Choroid plexus epithelial cell (primary cell): ENCODE data around the gene MUL1.
"Not testable (repeated sequence)": the region's sequence is repeated elsewhere in the genome, so short reads cannot be mapped to it uniquely, and the experiment has no call there.

Source experiments
- DNase-seq: peaks from one replicate; pipeline ENCODE4 v3.0.0-alpha.2; 2010; ENCODE audit warnings: low read depth
- H3K4me3 ChIP-seq: 2 replicates; pipeline ENCODE4 v1.5.1; 2011; ENCODE audit warnings: low read depth, mild to moderate bottlenecking, control low read depth, low read length, moderate library complexity
- TF ChIP-seq, protein P1 (sequence below): conservative IDR thresholded peaks from 2 replicates; pipeline ENCODE4 v1.5.1; 2011; ENCODE audit warnings: low read depth, mild to moderate bottlenecking, control low read depth, inconsistent platforms, low read length, moderate library complexity

Gene MUL1

DNA sequence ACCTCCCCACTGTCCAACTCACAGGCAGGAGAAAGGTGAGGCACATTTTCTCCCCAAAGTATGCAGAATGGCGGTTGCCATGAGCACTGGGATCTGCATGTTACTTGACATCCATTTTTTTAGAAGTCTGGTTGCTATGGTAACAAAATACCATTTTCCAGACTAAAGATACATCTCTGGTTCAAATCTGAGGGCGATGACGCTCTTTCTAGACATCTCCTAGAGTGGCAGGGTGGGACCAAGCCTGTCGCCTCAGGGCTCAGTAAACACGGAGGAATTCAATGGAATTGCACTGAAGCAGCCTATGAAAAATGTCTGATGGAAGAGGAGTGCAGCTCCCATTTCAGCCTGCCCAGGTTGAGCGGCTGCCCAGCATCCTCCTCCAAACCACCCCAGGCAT lies 22.9 kb upstream of the MUL1 start:
- TF ChIP-seq, protein P1, sequence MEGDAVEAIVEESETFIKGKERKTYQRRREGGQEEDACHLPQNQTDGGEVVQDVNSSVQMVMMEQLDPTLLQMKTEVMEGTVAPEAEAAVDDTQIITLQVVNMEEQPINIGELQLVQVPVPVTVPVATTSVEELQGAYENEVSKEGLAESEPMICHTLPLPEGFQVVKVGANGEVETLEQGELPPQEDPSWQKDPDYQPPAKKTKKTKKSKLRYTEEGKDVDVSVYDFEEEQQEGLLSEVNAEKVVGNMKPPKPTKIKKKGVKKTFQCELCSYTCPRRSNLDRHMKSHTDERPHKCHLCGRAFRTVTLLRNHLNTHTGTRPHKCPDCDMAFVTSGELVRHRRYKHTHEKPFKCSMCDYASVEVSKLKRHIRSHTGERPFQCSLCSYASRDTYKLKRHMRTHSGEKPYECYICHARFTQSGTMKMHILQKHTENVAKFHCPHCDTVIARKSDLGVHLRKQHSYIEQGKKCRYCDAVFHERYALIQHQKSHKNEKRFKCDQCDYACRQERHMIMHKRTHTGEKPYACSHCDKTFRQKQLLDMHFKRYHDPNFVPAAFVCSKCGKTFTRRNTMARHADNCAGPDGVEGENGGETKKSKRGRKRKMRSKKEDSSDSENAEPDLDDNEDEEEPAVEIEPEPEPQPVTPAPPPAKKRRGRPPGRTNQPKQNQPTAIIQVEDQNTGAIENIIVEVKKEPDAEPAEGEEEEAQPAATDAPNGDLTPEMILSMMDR, result no peak
- no peak overlapping the region for H3K4me3 ChIP-seq
- DNase-seq, result no peak

- H3K4me3 ChIP-seq, result no peak overlapping the region
- no peak for DNase-seq
- TF ChIP-seq, protein P1, result no peak
Measured at GRCh38 chr1:20530306-20530705, 22.4 kb upstream of the MUL1 start.

DNA sequence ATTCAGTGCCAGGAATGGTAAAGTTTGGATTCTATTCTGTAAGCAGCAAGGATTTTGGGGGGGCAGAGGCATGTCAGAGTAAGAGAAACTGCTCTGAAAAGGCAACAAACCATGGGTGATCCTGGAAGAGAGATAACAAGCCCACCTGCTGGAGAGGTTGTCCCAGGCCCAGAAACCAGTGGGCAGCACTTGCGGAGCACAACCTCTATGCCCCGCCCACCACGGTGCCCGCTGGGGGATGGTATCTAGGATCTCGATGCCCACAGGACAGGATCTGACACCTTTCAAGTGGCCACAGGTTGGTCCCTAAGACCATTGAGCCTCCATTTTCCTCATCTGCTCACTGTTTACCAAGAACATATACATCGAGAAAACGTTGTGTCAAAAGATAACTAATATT lies 20.3 kb upstream of the MUL1 start:
- DNase-seq, result no peak
- TF ChIP-seq, protein P1, result no peak
- no peak overlapping the region for H3K4me3 ChIP-seq

DNA sequence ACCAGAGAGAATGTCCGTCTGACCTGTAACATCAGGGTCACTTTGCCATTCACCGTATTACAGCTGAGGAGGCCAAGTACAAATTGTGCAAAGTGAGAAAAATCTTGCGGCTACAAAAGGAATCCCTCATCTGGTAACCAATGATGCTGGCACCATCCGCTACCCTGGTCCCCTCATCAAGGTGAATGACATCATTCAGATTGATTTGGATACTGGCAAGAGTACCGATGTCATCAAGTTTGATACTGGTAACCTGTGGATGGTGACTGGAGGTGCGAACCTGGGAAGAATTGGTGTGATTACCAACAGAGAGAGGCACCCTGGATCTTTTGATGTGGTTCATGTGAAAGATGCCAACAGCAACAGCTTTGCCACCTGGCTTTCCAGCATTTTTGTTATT lies 18.3 kb upstream of the MUL1 start:
- H3K4me3 ChIP-seq, result no peak overlapping the region
- TF ChIP-seq, protein P1, result no peak
- DNase-seq, result no peak

DNA sequence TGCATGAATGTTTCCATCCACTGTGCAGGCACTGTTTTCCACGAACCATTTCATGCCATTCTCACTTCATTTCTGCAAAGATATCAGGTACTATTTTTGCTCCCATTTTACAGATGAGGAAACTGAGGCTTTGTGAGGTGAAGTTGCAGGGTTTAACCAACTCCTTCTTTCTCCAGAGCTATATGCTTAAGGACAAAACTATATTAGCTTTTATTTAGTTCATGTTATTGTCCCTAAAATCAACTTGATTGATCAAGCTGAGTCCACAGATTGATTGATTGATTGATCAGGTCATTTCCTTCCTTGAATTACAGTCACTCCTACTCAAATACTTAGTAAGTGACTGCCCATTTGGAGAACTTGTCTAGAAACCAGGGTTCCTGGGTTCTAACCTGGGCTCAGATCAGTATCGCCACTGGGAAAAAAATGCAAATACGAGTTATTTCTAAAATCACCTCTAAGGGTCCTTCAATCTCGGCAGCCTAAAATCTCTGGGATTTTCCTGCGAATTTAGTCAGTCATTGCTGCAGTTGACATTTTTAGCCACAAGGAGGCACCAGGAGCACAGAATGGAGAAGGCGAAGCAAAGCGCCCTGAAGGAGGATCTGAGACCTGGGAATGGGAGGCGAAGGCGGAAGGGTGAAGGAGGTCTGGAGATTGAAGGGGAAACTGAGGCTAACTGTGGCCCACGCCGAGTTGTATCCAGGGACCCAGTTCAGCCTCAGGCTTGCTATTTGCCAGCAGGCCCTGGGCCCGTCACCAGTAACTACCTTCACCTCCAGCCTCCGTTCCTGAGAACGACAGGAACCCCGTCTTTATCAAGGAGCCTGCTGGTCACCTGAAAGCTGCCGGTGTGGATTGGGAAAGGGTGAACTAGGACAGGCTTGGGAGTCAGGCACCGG lies 14.3 kb upstream of the MUL1 start:
- TF ChIP-seq, protein P1, result peak; percentile 96
- peak; percentile 81 for DNase-seq
- peak overlapping the region; percentile 11 for H3K4me3 ChIP-seq

DNA sequence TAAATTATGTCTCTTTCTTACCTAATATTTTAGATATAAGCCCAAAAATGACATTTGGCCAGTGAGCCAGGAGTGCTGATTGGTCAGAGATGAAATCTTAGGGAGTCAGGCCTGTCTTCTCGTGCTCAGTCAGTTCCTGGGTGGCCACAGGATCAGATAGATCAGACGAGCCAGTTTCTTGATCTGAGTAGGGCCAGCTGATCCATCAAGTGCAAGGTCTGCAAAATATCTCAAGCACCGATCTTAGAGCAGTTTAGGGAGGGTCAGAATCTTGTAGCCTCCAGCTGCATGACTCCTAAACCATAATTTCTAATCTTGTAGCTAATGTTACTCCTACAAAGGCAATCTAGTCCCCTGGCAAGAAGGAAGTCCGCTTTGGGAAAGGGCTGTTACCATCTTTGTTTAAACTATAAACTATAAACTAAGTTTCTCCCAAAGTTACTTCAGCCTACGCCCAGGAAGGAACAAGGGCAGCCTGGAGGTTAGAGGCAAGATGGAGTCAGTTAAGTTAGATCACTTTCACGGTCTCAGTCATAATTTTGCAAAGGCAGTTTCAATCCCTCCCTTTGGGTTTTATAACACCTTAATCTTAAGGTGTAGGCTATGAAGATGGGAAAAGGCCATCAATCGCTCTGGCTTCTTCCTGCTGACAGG lies 11.8 kb upstream of the MUL1 start:
- not testable (repeated sequence) for DNase-seq, H3K4me3 ChIP-seq

GRCh38 chr1:20511518-20512428 lies 3.8 kb upstream of the MUL1 start:
- no peak overlapping the region for H3K4me3 ChIP-seq
- TF ChIP-seq, protein P1, result no peak
- DNase-seq, result no peak
